Esophagus (tissue), 2 donors: ENCODE results near the gene SAFB. TPM values are rescaled to one million over a fixed set of nuclear protein-coding genes. Genes with fewer than 3 reads are reported as not detected.

Experiments used
- H3K27ac ChIP-seq, 2 donors: one replicate each; pipeline ENCODE4 v1.5.1; 2013; ENCODE audit warnings: low read depth in 2 of 2, mild to moderate bottlenecking in 2 of 2, inconsistent platforms in 1 of 2, low read length in 1 of 2, moderate library complexity in 1 of 2
- H3K27me3 ChIP-seq, 2 donors: one replicate each; pipeline ENCODE4 v1.6.1; 2013; ENCODE audit warnings: low read length in 2 of 2, control low read depth in 1 of 2, mild to moderate bottlenecking in 1 of 2; ENCODE audit not compliant: insufficient read depth in 2 of 2, control insufficient read depth in 1 of 2
- H3K36me3 ChIP-seq, 2 donors: one replicate each; pipeline ENCODE4 v1.6.1; 2013; ENCODE audit warnings: low read length in 1 of 2; ENCODE audit not compliant: control insufficient read depth in 2 of 2, insufficient read depth in 2 of 2
- H3K4me1 ChIP-seq, 2 donors: one replicate each; pipeline ENCODE4 v1.6.1; 2013; ENCODE audit warnings: low read length in 1 of 2; ENCODE audit not compliant: control insufficient read depth in 2 of 2, insufficient read depth in 2 of 2
- H3K4me3 ChIP-seq, 2 donors: one replicate each; pipeline ENCODE4 v1.5.1; 2013; ENCODE audit warnings: low read length in 2 of 2, mild to moderate bottlenecking in 2 of 2, low read depth in 1 of 2, moderate library complexity in 1 of 2
- H3K9me3 ChIP-seq, 2 donors: one replicate each; pipeline ENCODE4 v1.6.1; 2013; ENCODE audit warnings: mild to moderate bottlenecking in 2 of 2, low read depth in 1 of 2, low read length in 1 of 2, moderate library complexity in 1 of 2; ENCODE audit not compliant: control insufficient read depth in 2 of 2, insufficient read depth in 1 of 2
- WGBS, 2 donors: extraction: QIAGEN DNeasy Blood & Tissue Kit; methylation state at CpG; one replicate each; pipeline ENCODE4 v1.1.7; 2013; 5-methylcytosine and 5-hydroxymethylcytosine counted together
- polyA plus RNA-seq, 2 donors: library from polyadenylated mRNA; stranded (reverse); fragments of 200-250 nt; gene quantifications; one replicate each; pipeline ENCODE4 v1.2.3, GENCODE V29; 2013
- donor health status: healthy with polysubstance abuse.
- donor health status: Bipolar disorder and iron deficiency.

The SAFB gene
- polyA plus RNA-seq, 2 donors, result 44.2 to 48.5 TPM

DNA sequence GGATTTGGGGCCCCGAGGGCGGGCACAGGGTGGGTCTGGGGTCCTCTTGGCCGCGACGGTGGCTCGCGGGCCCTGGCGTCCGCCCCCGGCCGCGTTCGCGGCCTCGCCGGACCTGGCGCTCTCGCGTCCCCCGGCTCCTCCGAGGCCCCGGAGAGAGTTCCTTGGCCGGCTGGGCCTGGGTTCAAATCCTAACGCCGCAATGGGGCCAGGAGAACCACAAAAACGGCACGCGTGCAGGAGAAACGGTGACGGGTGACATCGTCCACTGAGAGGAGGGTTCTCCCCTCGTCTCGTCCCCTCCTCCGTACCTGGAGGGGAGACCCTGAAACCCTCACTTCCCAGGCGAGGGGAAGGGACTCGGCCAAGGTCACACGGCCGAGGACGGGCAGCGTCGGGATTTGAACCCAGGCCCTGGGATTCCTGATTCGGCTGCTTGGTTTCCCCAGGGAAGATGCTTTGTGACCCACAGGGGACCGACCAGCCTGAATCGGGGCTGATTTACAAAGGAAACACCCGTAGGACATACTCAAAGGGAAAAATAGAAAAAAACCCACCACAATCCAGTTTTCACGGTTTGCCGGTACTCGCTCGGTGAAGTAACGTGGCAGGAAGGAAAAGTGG is 624 bp downstream of the SAFB start:
- peaks cover 5 to 14% of the 10 kb centered on the region in 2 donors for H3K4me1 ChIP-seq
- 0% methylated on average over 48 to 50 of the region's 50 CpGs for WGBS, 2 donors
- peaks cover 9 to 23% of the 10 kb centered on the region in 2 donors for H3K36me3 ChIP-seq
- H3K4me3 ChIP-seq, result peak overlapping the region; percentile 80 to 92
- peak overlapping the region; percentile 94 to 95 for H3K27ac ChIP-seq
- no peaks in the 10 kb centered on the region for H3K27me3 ChIP-seq
- no peaks in the 10 kb centered on the region for H3K9me3 ChIP-seq

- H3K4me1 ChIP-seq, result peaks cover 5 to 14% of the 10 kb centered on the region in 2 donors
- peak overlapping the region; percentile 80 to 92 for H3K4me3 ChIP-seq
- WGBS, 2 donors, result 1 to 2% methylated on average over 20 of the region's 20 CpGs
- no peaks in the 10 kb centered on the region for H3K9me3 ChIP-seq
- H3K36me3 ChIP-seq, result peaks cover 9 to 23% of the 10 kb centered on the region in 2 donors
- H3K27ac ChIP-seq, result peak overlapping the region; percentile 94 to 95
- H3K27me3 ChIP-seq, result no peaks in the 10 kb centered on the region
These were observed 1.3 kb downstream of the SAFB start for GRCh38 chr19:5624018-5624663.

GRCh38 chr19:5624741-5625278 is 1.9 kb downstream of the SAFB start:
- Histone ChIP-seq H3K27me3 (no peaks in the 10 kb centered on the region), H3K4me1 (peaks cover 5 to 14% of the 10 kb centered on the region in 2 donors), H3K27ac (peak overlapping the region in 1 of 2 donors; percentile 35), H3K4me3 (peak overlapping the region in 1 of 2 donors; percentile 92), H3K9me3 (no peaks in the 10 kb centered on the region), H3K36me3 (peaks cover 9 to 24% of the 10 kb centered on the region in 2 donors)
- WGBS, 2 donors, result 22 to 27% methylated on average over 8 of the region's 8 CpGs

DNA sequence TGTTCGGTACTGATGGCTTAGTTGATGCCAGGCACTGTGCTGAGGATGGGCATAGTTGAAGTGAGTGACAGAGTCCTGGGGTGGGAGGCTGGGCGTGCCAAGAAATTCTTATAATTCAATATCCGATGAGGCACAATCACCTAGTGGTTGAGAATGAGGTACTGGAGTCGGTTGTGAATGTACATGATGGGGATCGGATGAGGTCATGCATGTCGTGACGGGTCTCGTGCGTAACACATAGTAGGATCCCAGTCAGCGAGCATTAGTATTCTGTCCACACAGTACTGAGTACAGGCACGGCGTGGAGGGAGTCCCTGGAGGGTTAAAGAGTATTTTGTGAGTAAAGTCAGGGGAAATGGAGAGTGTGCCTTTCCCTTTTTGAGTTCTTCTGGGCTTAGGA is 2.8 kb downstream of the SAFB start:
- no peak overlapping the region for H3K27ac ChIP-seq
- WGBS, 2 donors, result 69 to 71% methylated on average over 12 of the region's 12 CpGs

GRCh38 chr19:5627395-5627904 is 4.6 kb downstream of the SAFB start:
- Histone ChIP-seq H3K27me3 (no peaks in the 10 kb centered on the region), H3K4me3 (no peak overlapping the region), H3K27ac (peak overlapping the region in 1 of 2 donors; percentile 24), H3K9me3 (no peaks in the 10 kb centered on the region), H3K36me3 (peaks cover 9 to 20% of the 10 kb centered on the region in 2 donors), H3K4me1 (peaks cover 8 to 14% of the 10 kb centered on the region in 2 donors)
- WGBS, 2 donors, result 57 to 59% methylated on average over 6 of the region's 6 CpGs

More for the DNA sequence above, 2.8 kb downstream of the SAFB start:
- Histone ChIP-seq H3K9me3 (no peaks in the 10 kb centered on the region), H3K4me3 (no peak overlapping the region), H3K4me1 (peaks cover 5 to 12% of the 10 kb centered on the region in 2 donors), H3K36me3 (peaks cover 9 to 21% of the 10 kb centered on the region in 2 donors), H3K27me3 (no peaks in the 10 kb centered on the region)

DNA sequence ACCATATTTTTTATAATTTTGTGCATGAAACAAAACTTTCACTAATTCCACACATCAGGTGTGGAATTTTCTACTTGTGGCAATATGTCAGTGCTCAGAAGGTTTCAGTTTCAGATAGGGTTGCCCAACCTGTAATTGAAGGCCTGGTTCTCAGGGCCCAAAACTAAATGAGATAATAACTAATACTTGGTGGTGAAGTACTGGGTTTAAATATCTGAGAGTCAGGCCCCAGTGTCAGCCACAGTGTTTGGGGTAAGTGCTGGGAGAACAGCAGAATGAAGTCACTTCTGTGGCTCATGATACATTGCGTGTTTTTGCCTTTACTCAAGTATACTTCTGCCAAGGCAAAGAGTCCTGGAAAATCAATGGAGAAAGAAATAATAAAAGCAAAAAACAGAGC is 5.6 kb downstream of the SAFB start:
- Histone ChIP-seq H3K4me1 (peaks cover 8 to 14% of the 10 kb centered on the region in 2 donors), H3K9me3 (no peaks in the 10 kb centered on the region), H3K36me3 (peaks cover 9 to 20% of the 10 kb centered on the region in 2 donors), H3K27me3 (no peaks in the 10 kb centered on the region), H3K27ac (no peak overlapping the region), H3K4me3 (no peak overlapping the region)
- WGBS, 2 donors, result 68 to 71% methylated on average over 1 of the region's 1 CpG

DNA sequence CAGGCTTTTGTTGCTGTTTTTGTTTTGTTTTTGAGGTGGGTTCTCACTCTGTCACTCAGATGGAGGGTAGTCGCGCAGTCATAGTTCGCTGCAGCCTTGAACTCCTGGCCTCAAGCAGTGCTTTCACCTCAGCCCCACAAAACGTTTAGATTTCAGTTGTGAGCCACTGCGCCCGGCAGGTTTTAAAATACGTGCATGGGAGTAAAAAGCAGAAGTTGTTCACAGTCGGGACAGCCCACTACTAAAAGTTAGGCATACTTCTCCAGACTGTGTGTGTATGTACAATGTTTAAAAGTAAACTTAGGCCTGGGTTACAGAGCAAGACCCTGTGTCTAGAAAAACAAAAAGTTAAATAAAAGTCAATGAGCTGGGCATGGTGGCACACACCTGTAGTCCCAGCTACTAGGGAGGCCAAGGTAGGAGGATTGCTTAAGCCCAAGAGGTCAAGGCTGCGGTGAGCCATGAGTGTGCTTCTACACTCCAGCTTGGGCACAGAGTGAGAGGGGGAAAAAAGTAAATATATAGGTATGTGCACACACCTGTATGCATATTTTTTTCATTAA is 6.1 kb downstream of the SAFB start:
- H3K9me3 ChIP-seq, result no peaks in the 10 kb centered on the region
- peaks cover 9 to 20% of the 10 kb centered on the region in 2 donors for H3K36me3 ChIP-seq
- no peak overlapping the region for H3K27ac ChIP-seq

DNA sequence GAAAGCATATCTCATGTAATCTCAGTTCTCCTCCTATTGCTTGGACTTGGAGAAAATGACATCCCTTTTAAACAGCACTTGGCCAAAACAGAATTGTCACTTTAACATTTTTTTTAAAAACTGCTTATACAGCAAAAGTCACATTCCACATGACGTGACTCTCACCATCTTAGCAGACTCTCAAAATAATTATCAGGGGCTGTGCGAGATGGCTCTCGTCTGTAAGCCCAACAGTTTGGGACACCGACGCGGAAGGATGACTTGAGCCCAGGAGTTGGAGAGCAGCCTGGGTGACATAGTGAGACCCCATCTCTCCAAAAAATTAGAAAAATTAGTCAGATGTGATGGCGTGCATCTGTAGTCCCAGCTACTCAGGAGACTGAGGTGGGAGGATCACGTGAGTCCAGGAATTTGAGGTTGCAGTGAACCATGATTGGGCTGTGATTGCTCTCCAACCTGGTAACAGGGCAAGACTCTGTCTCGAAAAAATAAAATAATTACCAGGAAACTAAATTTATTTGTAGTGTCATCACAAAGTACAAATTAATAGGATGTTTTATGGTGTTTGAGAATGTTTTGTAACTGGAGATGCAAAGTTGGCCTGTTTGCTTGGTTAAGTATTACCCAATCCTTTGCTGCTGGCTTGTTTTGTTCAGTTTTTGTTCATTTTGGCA is 8.8 kb downstream of the SAFB start:
- H3K4me1 ChIP-seq, result peaks cover 3 to 4% of the 10 kb centered on the region in 2 donors
- no peak overlapping the region for H3K4me3 ChIP-seq
- H3K9me3 ChIP-seq, result no peaks in the 10 kb centered on the region
- H3K27ac ChIP-seq, result peak overlapping the region in 1 of 2 donors; percentile 55
- 71 to 72% methylated on average over 9 of the region's 9 CpGs for WGBS, 2 donors
- peaks cover 6 to 16% of the 10 kb centered on the region in 2 donors for H3K36me3 ChIP-seq
- H3K27me3 ChIP-seq, result no peaks in the 10 kb centered on the region

More for the DNA sequence above, 6.1 kb downstream of the SAFB start:
- Histone ChIP-seq H3K4me1 (peaks cover 8 to 14% of the 10 kb centered on the region in 2 donors), H3K4me3 (no peak overlapping the region), H3K27me3 (no peaks in the 10 kb centered on the region)
- WGBS, 2 donors, result 82 to 83% methylated on average over 9 of the region's 9 CpGs

DNA sequence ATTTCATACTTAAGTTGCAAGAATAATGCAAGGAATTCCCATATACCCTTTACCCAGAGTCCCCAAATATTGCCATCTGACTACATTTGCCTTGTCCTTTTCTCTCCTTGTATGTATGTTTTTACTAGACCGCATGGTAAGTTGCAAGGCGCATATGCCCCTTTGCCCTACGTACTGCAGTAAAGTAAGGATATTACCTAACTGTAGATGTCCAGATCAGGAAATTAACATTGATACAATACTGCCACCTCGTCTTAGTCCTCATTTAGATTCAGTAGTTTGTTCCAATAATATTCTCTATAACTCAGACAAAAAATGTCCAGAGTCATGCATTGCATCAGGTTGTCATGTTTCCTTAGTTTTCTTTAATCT is 9.3 kb downstream of the SAFB start:
- Histone ChIP-seq H3K36me3 (peaks cover 5 to 11% of the 10 kb centered on the region in 2 donors), H3K27ac (no peak overlapping the region), H3K4me3 (no peak overlapping the region), H3K9me3 (no peaks in the 10 kb centered on the region), H3K27me3 (no peaks in the 10 kb centered on the region), H3K4me1 (peaks cover 3 to 4% of the 10 kb centered on the region in 2 donors)
- WGBS, 2 donors, result 65 to 81% methylated on average over 4 of the region's 4 CpGs
